IMR-90 (cell line): ENCODE measurements around the gene MICAL3. TPM values are rescaled to one million over a fixed set of nuclear protein-coding genes. Genes with fewer than 3 reads are reported as not detected.

Source experiments
- ATAC-seq: fragments of 200-7000 bp; cut with Tn5 transposase; 2 replicates; pipeline ENCODE4 v1.9.1; 2020; ENCODE audit warnings: low read depth, mild to moderate bottlenecking, moderate library complexity
- BruUV-seq: library from RNA; stranded (reverse); fragments of 400-500 nt; replicated peaks from 2 replicates; lab custom pipeline; 2021; lab: Mats Ljungman, UMichigan
- CTCF ChIA-PET: fragments of 300-600 bp; formaldehyde crosslinking; extraction: SDS; loops from one replicate; lab custom pipeline; 2021; ENCODE audit warnings: antibody characterized with exemption; lab: Yijun Ruan, JAX
- POLR2A ChIA-PET: fragments of 300-600 bp; sonication (Branson Sonifier 250); formaldehyde crosslinking; loops from one replicate; lab custom pipeline; 2022; ENCODE audit warnings: antibody characterized with exemption; ENCODE audit not compliant: unreplicated experiment; lab: Charles Lee
- DNase-seq: peaks from one replicate; pipeline ENCODE4 v3.0.0; 2013
- H2AFZ ChIP-seq: replicated peaks from 2 replicates; pipeline ENCODE3; 2013; ENCODE audit warnings: low read length, mild to moderate bottlenecking; ENCODE audit not compliant: poor library complexity
- H2AK5ac ChIP-seq: 2 replicates; pipeline ENCODE4 v1.6.1; 2013; ENCODE audit warnings: low read depth, low read length, inconsistent platforms
- H2AK9ac ChIP-seq: replicated peaks from 2 replicates; pipeline ENCODE3; 2013; ENCODE audit warnings: mild to moderate bottlenecking, low read depth, low read length, moderate library complexity; ENCODE audit not compliant: poor library complexity
- H2BK120ac ChIP-seq: 2 replicates; pipeline ENCODE4 v1.6.1; 2013; ENCODE audit warnings: low read depth, low read length, inconsistent platforms
- H2BK15ac ChIP-seq: 3 replicates; pipeline ENCODE4 v1.6.1; 2013; ENCODE audit warnings: low read depth, low read length, inconsistent platforms
- H2BK20ac ChIP-seq: 2 replicates; pipeline ENCODE4 v1.6.1; 2013; ENCODE audit warnings: low read depth, mild to moderate bottlenecking, inconsistent platforms, low read length, moderate library complexity
- H2BK5ac ChIP-seq: 2 replicates; pipeline ENCODE4 v1.6.1; 2013; ENCODE audit warnings: mild to moderate bottlenecking, low read depth, low read length, inconsistent platforms; ENCODE audit not compliant: poor library complexity, severe bottlenecking
- H3K14ac ChIP-seq: replicated peaks from 2 replicates; pipeline ENCODE4 v1.6.1; 2013; ENCODE audit warnings: low read depth, low read length, inconsistent platforms
- H3K18ac ChIP-seq: 2 replicates; pipeline ENCODE4 v1.6.1; 2013; ENCODE audit warnings: low read depth, low read length, control low read depth
- H3K23ac ChIP-seq: 2 replicates; pipeline ENCODE4 v1.6.1; 2013; ENCODE audit warnings: low read depth, low read length, inconsistent platforms
- H3K27ac ChIP-seq: 2 replicates; pipeline ENCODE4 v1.5.1; 2013; ENCODE audit warnings: mild to moderate bottlenecking, control low read depth, low read length; ENCODE audit not compliant: insufficient read depth
- H3K27me3 ChIP-seq: 2 replicates; pipeline ENCODE4 v1.6.1; 2013; ENCODE audit warnings: low read length; ENCODE audit not compliant: control insufficient read depth, insufficient read depth
- H3K36me3 ChIP-seq: 2 replicates; pipeline ENCODE4 v1.6.1; 2013; ENCODE audit warnings: low read length, mixed read lengths; ENCODE audit not compliant: control insufficient read depth, insufficient read depth
- H3K4ac ChIP-seq: 2 replicates; pipeline ENCODE4 v1.6.1; 2013; ENCODE audit warnings: low read depth, low read length, inconsistent platforms
- H3K4me1 ChIP-seq: 2 replicates; pipeline ENCODE4 v1.6.1; 2013; ENCODE audit warnings: low read length, mixed read lengths; ENCODE audit not compliant: control insufficient read depth, insufficient read depth
- H3K4me2 ChIP-seq: 2 replicates; pipeline ENCODE4 v1.6.1; 2013; ENCODE audit warnings: low read depth, mild to moderate bottlenecking, control low read depth, low read length, moderate library complexity
- H3K4me3 ChIP-seq: 2 replicates; pipeline ENCODE4 v1.5.1; 2013; ENCODE audit warnings: low read depth, mild to moderate bottlenecking, control low read depth, low read length, moderate library complexity; ENCODE audit not compliant: insufficient read depth
- H3K56ac ChIP-seq: 2 replicates; pipeline ENCODE4 v1.6.1; 2013; ENCODE audit warnings: low read length, inconsistent platforms; ENCODE audit not compliant: insufficient read depth; ENCODE audit errors: extremely low read depth
- H3K79me1 ChIP-seq, 2 experiments: 2 replicates each; pipeline ENCODE4 v1.6.1; 2013; ENCODE audit warnings: low read length in 2 of 2, inconsistent platforms in 1 of 2, low read depth in 1 of 2
- H3K9ac ChIP-seq: 2 replicates; pipeline ENCODE4 v1.6.1; 2013; ENCODE audit warnings: low read depth, low read length, control low read depth
- H3K9me1 ChIP-seq: 2 replicates; pipeline ENCODE4 v1.6.1; 2013; ENCODE audit warnings: low read length, inconsistent platforms; ENCODE audit not compliant: insufficient read depth
- H3K9me3 ChIP-seq: 2 replicates; pipeline ENCODE4 v1.6.1; 2013; ENCODE audit warnings: low read length; ENCODE audit not compliant: control insufficient read depth, insufficient read depth
- H4K20me1 ChIP-seq: 2 replicates; pipeline ENCODE4 v1.6.1; 2013; ENCODE audit warnings: low read length, inconsistent platforms; ENCODE audit not compliant: insufficient read depth
- H4K5ac ChIP-seq: 2 replicates; pipeline ENCODE4 v1.6.1; 2013; ENCODE audit warnings: mild to moderate bottlenecking, low read depth, low read length, control low read depth
- H4K8ac ChIP-seq, 2 experiments: 2 replicates each; pipeline ENCODE4 v1.6.1; 2013; ENCODE audit warnings: low read depth in 2 of 2, low read length in 2 of 2, control low read depth in 1 of 2, inconsistent platforms in 1 of 2
- H4K91ac ChIP-seq: 2 replicates; pipeline ENCODE4 v1.6.1; 2013; ENCODE audit warnings: low read depth, low read length, inconsistent platforms; ENCODE audit not compliant: insufficient read depth
- FOS ChIP-seq: fragments of 150-350 bp; IDR thresholded peaks from 2 replicates; pipeline ENCODE4 v1.6.1; 2016; ENCODE audit warnings: low read depth, low read length
- MAFK ChIP-seq: IDR thresholded peaks from 2 replicates; pipeline ENCODE4 v1.6.1; 2012; ENCODE audit warnings: low read depth, low read length, improper control_type of control experiment
- MAZ ChIP-seq: IDR thresholded peaks from 2 replicates; pipeline ENCODE4 v1.6.1; 2012; ENCODE audit warnings: low read depth, mild to moderate bottlenecking, low read length, improper control_type of control experiment, moderate library complexity, borderline replicate concordance
- MXI1 ChIP-seq: IDR thresholded peaks from 2 replicates; pipeline ENCODE4 v1.6.1; 2012; ENCODE audit warnings: low read depth, mild to moderate bottlenecking, low read length, moderate library complexity, borderline replicate concordance
- NFE2L2 ChIP-seq: fragments of 150-350 bp; IDR thresholded peaks from 2 replicates; pipeline ENCODE4 v1.6.1; 2016; ENCODE audit warnings: low read depth, mild to moderate bottlenecking, low read length
- POLR2A ChIP-seq: IDR thresholded peaks from 2 replicates; pipeline ENCODE4 v1.6.1; 2012; ENCODE audit warnings: mild to moderate bottlenecking, low read depth, low read length
- SMC3 ChIP-seq: fragments of 150-350 bp; IDR thresholded peaks from 2 replicates; pipeline ENCODE4 v1.6.1; 2016; ENCODE audit warnings: low read depth, mild to moderate bottlenecking, antibody characterized with exemption, low read length, moderate library complexity
- USF2 ChIP-seq: fragments of 150-350 bp; IDR thresholded peaks from 2 replicates; pipeline ENCODE4 v1.6.1; 2017; ENCODE audit warnings: mild to moderate bottlenecking, antibody characterized with exemption, low read length, low read depth
- WGBS, 2 experiments: methylation state at CpG; one replicate each; pipeline versions ENCODE4 v1.1.5 to v1.1.7; 2013; ENCODE audit warnings: missing lambda C conversion rate in 2 of 2; ENCODE audit not compliant: insufficient read length in 1 of 2; ENCODE audit errors: extremely low coverage in 2 of 2; 5-methylcytosine and 5-hydroxymethylcytosine counted together
- dilution Hi-C: fragments of 300-500 bp; cut with HindIII; formaldehyde crosslinking; loops from one replicate; pipeline ENCODE4 v1.14.3; 2018; ENCODE audit warnings: low sequenced_read_pairs; ENCODE audit not compliant: unreplicated experiment
- in situ Hi-C: fragments of 300-500 bp; cut with MboI; formaldehyde crosslinking; loops from 3 replicates; pipeline ENCODE4 v1.14.3; 2019; ENCODE audit warnings: low sequenced_read_pairs, inconsistent platforms, mixed read lengths
- intact Hi-C: fragments of 100-400 bp; cut with micrococcal nuclease; formaldehyde crosslinking; loops from 2 replicates; pipeline ENCODE4 v1.10.0; 2022
- polyA plus RNA-seq, 3 experiments: library from polyadenylated mRNA; depleted of rRNA; stranded (reverse); fragments of >200 nt; gene quantifications; 2 replicates each; pipeline ENCODE4 v1.2.3, GENCODE V29; 2012; ENCODE audit warnings: low replicate concordance in 1 of 3
- total RNA-seq: library from RNA; depleted of rRNA; stranded (reverse); fragments of >200 nt; gene quantifications from 2 replicates; pipeline ENCODE4 v1.2.3, GENCODE V29; 2012

The MICAL3 gene
- total and polyA plus RNA-seq, 2 of the 4 experiments (the other 2 are of a cell fraction): 17.6 to 26.8 TPM

- Histone ChIP-seq H3K9ac (no peak overlapping the region), H3K56ac (no peak overlapping the region), H4K91ac (no peak overlapping the region), H3K4me3 (no peak overlapping the region), H2BK5ac (no peak overlapping the region), H3K4me2 (no peak overlapping the region), H4K20me1 (no peaks in the 10 kb centered on the region), H3K18ac (no peak overlapping the region), H3K23ac (no peak overlapping the region), H3K27me3 (no peaks in the 10 kb centered on the region), H3K79me1 (no peaks in the 10 kb centered on the region), H3K9me3 (no peaks in the 10 kb centered on the region), H2BK15ac (no peak overlapping the region), H3K9me1 (no peaks in the 10 kb centered on the region), H2AK9ac (no peak overlapping the region), H4K8ac (no peak overlapping the region), H2AFZ (no peak overlapping the region), H3K36me3 (peaks cover 27% of the 10 kb centered on the region), H3K4ac (no peak overlapping the region), H4K5ac (no peak overlapping the region), H2BK20ac (no peak overlapping the region), H3K27ac (no peak overlapping the region), H3K14ac (no peak overlapping the region), H3K4me1 (no peaks in the 10 kb centered on the region), H2AK5ac (no peak overlapping the region), H2BK120ac (no peak overlapping the region)
- ChIA-PET POLR2A (no interaction called here), CTCF (no interaction called here)
- dilution Hi-C loops: no loop called here
- intact Hi-C loops: no loop called here
- WGBS, 2 experiments: 55% methylated on average over 2 of the region's 5 CpGs; no CpG with 5 or more reads in 1 of the 2 experiments
- no peak for TF ChIP-seq USF2
- TF ChIP-seq NFE2L2: no peak
- no peak for TF ChIP-seq MAFK
- no peak for TF ChIP-seq FOS
- TF ChIP-seq POLR2A: no peak
- TF ChIP-seq MXI1: no peak
- no peak for TF ChIP-seq MAZ
- TF ChIP-seq SMC3: no peak
- no TSS peak for BruUV-seq
- ATAC-seq (no peak), DNase-seq (no peak)
- in situ Hi-C loops: no loop called here
These were observed 232.1 kb downstream of the MICAL3 start for GRCh38 chr22:17792299-17792698.
